Measurements from ENCODE around the gene LEMD2. TPM values are rescaled to one million over a fixed set of nuclear protein-coding genes. Genes with fewer than 3 reads are reported as not detected.

LEMD2 gene
- total RNA-seq, 4 donors from 2014 or later = 36.4 to 65.3 (median 55.4) TPM

DNA sequence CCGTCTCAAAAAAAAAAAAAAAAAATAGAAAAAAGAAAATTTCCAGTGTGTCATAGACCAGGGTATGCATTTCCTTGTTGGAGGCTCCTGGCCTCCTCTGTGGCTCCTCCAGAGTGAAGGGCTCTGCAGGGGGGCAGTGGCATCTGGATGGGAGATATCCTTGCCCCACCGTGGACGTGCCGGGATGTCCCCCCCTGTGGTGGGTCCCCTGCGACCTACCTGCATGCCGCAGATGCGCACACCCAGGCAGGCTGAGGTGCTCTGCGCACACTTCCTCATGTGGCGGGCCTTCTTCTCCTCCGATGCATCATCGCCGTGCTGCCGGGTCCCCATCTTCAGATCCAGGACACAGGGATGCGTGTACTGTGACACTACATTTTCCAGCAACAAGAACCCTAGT lies 63.7 kb downstream of the LEMD2 start:
- H3K4me1 ChIP-seq = peaks cover 0 to 30% (median 0%) of the 10 kb centered on the region in 4 donors
- 91% methylated on average over 14 of the region's 14 CpGs for WGBS
- DNase-seq (ENCODE audit: extremely low spot score) = no peak
- no peak overlapping the region for H3K27ac ChIP-seq (replicated peaks in 1 of 4)
- intact Hi-C loops (cut with DNase I) = no loop called here
- peaks cover 0 to 40% (median 0%) of the 10 kb centered on the region in 4 donors for H3K36me3 ChIP-seq
- peaks cover 0 to 6% (median 0%) of the 10 kb centered on the region in 4 donors for H3K27me3 ChIP-seq
- TF ChIP-seq, protein P1, sequence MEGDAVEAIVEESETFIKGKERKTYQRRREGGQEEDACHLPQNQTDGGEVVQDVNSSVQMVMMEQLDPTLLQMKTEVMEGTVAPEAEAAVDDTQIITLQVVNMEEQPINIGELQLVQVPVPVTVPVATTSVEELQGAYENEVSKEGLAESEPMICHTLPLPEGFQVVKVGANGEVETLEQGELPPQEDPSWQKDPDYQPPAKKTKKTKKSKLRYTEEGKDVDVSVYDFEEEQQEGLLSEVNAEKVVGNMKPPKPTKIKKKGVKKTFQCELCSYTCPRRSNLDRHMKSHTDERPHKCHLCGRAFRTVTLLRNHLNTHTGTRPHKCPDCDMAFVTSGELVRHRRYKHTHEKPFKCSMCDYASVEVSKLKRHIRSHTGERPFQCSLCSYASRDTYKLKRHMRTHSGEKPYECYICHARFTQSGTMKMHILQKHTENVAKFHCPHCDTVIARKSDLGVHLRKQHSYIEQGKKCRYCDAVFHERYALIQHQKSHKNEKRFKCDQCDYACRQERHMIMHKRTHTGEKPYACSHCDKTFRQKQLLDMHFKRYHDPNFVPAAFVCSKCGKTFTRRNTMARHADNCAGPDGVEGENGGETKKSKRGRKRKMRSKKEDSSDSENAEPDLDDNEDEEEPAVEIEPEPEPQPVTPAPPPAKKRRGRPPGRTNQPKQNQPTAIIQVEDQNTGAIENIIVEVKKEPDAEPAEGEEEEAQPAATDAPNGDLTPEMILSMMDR (IDR thresholded peaks at IDR 0.05) = no peak
- no peak for TF ChIP-seq EP300 (IDR thresholded peaks at IDR 0.05)
- TF ChIP-seq POLR2AphosphoS5 (IDR thresholded peaks at IDR 0.05) = no peak
- no peak for TF ChIP-seq POLR2A (IDR thresholded peaks at IDR 0.05; ENCODE audit: low read depth)
- H3K4me3 ChIP-seq = no peak overlapping the region
- H3K9me3 ChIP-seq = no peaks in the 10 kb centered on the region

DNA sequence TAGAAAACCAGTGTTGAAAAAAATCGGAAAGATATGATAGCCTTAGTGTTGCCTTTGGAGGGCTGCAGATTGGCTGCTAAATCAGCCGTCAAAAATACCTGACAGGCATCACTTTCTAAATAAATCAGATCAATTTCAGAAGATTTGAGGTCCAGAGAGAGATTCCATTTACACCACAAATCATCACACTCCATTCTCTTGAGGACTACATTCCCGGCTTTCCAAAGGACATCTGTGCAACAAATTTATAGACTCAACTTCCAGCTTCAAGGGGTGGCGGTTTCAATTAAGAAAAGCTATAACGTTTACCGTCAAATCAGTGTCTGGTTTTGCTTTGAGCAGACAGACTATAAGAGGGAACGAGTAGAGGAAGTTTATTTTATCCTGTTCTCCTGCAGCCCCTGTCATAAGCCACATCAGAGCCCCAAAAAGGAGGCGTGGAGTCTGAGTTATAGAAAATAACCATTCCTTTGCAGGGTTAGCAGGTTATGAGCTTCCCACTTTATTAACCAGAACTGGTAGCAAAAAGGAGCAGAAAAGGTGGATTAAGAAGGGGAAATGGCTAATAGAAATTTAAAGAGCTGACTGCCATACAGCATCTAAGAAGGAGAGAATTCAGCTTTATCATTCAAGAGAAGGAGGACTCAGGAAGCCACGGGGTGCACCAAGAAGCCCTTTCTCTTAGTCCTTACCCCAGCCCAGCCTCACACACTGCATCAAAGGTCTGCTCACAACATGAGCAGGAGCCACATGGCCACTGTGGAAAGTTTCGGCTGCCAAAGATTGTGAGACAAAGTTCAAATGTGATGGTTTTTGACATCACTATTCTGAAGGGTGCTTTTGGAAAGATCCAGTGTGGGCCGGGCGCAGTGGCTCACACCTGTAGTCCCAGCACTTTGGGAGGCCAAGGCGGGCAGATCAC lies 64.6 kb downstream of the LEMD2 start:
- Histone ChIP-seq H3K9me3 (no peaks in the 10 kb centered on the region), H3K4me1 (peaks cover 0 to 24% (median 0%) of the 10 kb centered on the region in 4 donors), H3K4me3 (no peak overlapping the region), H3K36me3 (peaks cover 0 to 40% (median 0%) of the 10 kb centered on the region in 4 donors), H3K27ac (replicated peaks in 1 of 4) (no peak overlapping the region), H3K27me3 (peaks cover 0 to 6% (median 0%) of the 10 kb centered on the region in 4 donors)
- TF ChIP-seq POLR2A (IDR thresholded peaks at IDR 0.05; ENCODE audit: low read depth) = no peak
- TF ChIP-seq EP300 (IDR thresholded peaks at IDR 0.05) = no peak
- TF ChIP-seq, protein P1 (IDR thresholded peaks at IDR 0.05) = no peak
- no peak for TF ChIP-seq POLR2AphosphoS5 (IDR thresholded peaks at IDR 0.05)
- intact Hi-C loops (cut with DNase I) = no loop called here
- WGBS = 66% methylated on average over 13 of the region's 13 CpGs
- no peak for DNase-seq (ENCODE audit: extremely low spot score)

DNA sequence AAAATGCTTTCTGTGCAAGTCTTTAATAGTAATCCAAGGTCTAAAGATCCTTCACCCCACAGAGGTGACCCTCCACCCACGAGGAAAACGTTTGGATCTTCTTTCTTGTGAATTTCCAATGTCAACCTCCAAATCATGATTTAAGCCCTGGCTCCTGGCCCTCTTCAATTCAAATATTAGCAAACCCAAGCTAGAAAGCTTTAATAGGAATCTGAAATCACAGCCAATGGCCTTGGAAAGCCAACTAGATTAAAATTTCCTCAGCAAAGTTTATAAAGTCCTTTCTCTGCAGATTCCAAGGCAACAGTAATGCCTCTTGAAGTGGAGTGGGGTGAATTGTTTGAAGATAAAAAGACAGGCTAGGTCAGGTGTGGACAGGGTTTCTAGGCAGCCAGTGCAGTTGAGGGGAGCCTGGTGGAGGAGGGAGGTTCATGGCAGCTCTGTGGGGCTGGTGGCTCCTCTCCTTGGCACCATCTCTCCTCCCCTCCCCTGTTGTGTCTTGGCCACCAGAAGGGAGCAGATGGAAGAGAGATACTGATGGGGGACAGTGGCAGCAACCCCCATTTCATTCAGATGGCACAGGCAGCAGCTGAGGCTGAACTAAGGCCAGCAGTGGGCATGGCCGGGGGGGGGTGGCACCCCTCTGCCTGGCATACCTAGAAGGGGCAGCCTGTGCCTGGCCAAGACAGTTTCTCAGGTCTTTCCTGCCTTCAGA lies 65.4 kb downstream of the LEMD2 start:
- 55% methylated on average over 3 of the region's 3 CpGs for WGBS
- no peak for DNase-seq (ENCODE audit: extremely low spot score)
- Histone ChIP-seq H3K9me3 (no peaks in the 10 kb centered on the region), H3K4me3 (no peak overlapping the region), H3K27ac (replicated peaks in 1 of 4) (no peak overlapping the region), H3K36me3 (peaks cover 0 to 40% (median 0%) of the 10 kb centered on the region in 4 donors), H3K27me3 (peaks cover 0 to 6% (median 0%) of the 10 kb centered on the region in 4 donors), H3K4me1 (peaks cover 0 to 18% (median 0%) of the 10 kb centered on the region in 4 donors)
- intact Hi-C loops (cut with DNase I) = no loop called here
- TF ChIP-seq POLR2AphosphoS5 (IDR thresholded peaks at IDR 0.05) (no peak), EP300 (IDR thresholded peaks at IDR 0.05) (no peak), POLR2A (IDR thresholded peaks at IDR 0.05; ENCODE audit: low read depth) (no peak)
- TF ChIP-seq, protein P1 (IDR thresholded peaks at IDR 0.05) = no peak

- intact Hi-C loops (cut with DNase I) = no loop called here
- H3K27me3 ChIP-seq = peaks cover 0 to 6% (median 0%) of the 10 kb centered on the region in 4 donors
- TF ChIP-seq, protein P1 (IDR thresholded peaks at IDR 0.05) = no peak
- TF ChIP-seq POLR2A (IDR thresholded peaks at IDR 0.05; ENCODE audit: low read depth) (no peak), EP300 (IDR thresholded peaks at IDR 0.05) (no peak), POLR2AphosphoS5 (IDR thresholded peaks at IDR 0.05) (no peak)
- peaks cover 4 to 20% (median 10%) of the 10 kb centered on the region in 4 donors for H3K4me1 ChIP-seq
- peaks cover 0 to 32% (median 0%) of the 10 kb centered on the region in 4 donors for H3K36me3 ChIP-seq
- no peak for DNase-seq (ENCODE audit: extremely low spot score)
- no peak overlapping the region for H3K27ac ChIP-seq (replicated peaks in 1 of 4)
- no peaks in the 10 kb centered on the region for H3K9me3 ChIP-seq
- WGBS = 75% methylated on average over 2 of the region's 5 CpGs
- no peak overlapping the region for H3K4me3 ChIP-seq
Measured at GRCh38 chr6:33722103-33722623, 66.8 kb downstream of the LEMD2 start.

All from esophagus muscularis mucosa (tissue), 4 donors.